Measurements from ENCODE around the gene PLEKHA6.

Gene PLEKHA6

GRCh38 chr1:204264805-204265204 lies 94.9 kb downstream of the PLEKHA6 start:
- DNase-seq (ENCODE audit: low read depth in 2 of 3, low spot score in 1 of 3): no peak

GRCh38 chr1:204263254-204263910 lies 96.3 kb downstream of the PLEKHA6 start:
- DNase-seq (ENCODE audit: low read depth in 2 of 3, low spot score in 1 of 3): no peak

GRCh38 chr1:204262506-204263253 lies 97.0 kb downstream of the PLEKHA6 start:
- no peak for DNase-seq (ENCODE audit: low read depth in 2 of 3, low spot score in 1 of 3)

- DNase-seq (ENCODE audit: low read depth in 2 of 3, low spot score in 1 of 3): no peak
Measured at GRCh38 chr1:204261746-204262505, 97.8 kb downstream of the PLEKHA6 start.

GRCh38 chr1:204261266-204261665 lies 98.5 kb downstream of the PLEKHA6 start:
- DNase-seq (ENCODE audit: low read depth in 2 of 3, low spot score in 1 of 3): no peak

- DNase-seq (ENCODE audit: low read depth in 2 of 3, low spot score in 1 of 3): no peak
Measured at GRCh38 chr1:204260601-204261197, 99.0 kb downstream of the PLEKHA6 start.

- no peak for DNase-seq (ENCODE audit: low read depth in 2 of 3, low spot score in 1 of 3)
Measured at GRCh38 chr1:204259782-204260181, 99.9 kb downstream of the PLEKHA6 start.

GRCh38 chr1:204259196-204259595 lies 100.5 kb downstream of the PLEKHA6 start:
- no peak for DNase-seq (ENCODE audit: low read depth in 2 of 3, low spot score in 1 of 3)

- peak in 2 of 3 donors; percentile 23 to 42 for DNase-seq (ENCODE audit: low read depth in 2 of 3, low spot score in 1 of 3)
Measured at GRCh38 chr1:204258213-204259115, 101.3 kb downstream of the PLEKHA6 start.

- DNase-seq (ENCODE audit: low read depth in 2 of 3, low spot score in 1 of 3): no peak
Measured at GRCh38 chr1:204257446-204257845, 102.3 kb downstream of the PLEKHA6 start.

- no peak for DNase-seq (ENCODE audit: low read depth in 2 of 3, low spot score in 1 of 3)
Measured at GRCh38 chr1:204256531-204256930, 103.2 kb downstream of the PLEKHA6 start.

GRCh38 chr1:204255966-204256365 lies 103.8 kb downstream of the PLEKHA6 start:
- DNase-seq (ENCODE audit: low read depth in 2 of 3, low spot score in 1 of 3): no peak

GRCh38 chr1:204255225-204255624 lies 104.5 kb downstream of the PLEKHA6 start:
- no peak for DNase-seq (ENCODE audit: low read depth in 2 of 3, low spot score in 1 of 3)

GRCh38 chr1:204254031-204254661 lies 105.6 kb downstream of the PLEKHA6 start:
- DNase-seq (ENCODE audit: low read depth in 2 of 3, low spot score in 1 of 3): no peak

- DNase-seq (ENCODE audit: low read depth in 2 of 3, low spot score in 1 of 3): no peak
Measured at GRCh38 chr1:204251926-204252689, 107.6 kb downstream of the PLEKHA6 start.

- DNase-seq (ENCODE audit: low read depth in 2 of 3, low spot score in 1 of 3): no peak
Measured at GRCh38 chr1:204251286-204251685, 108.4 kb downstream of the PLEKHA6 start.

GRCh38 chr1:204250428-204251030 lies 109.2 kb downstream of the PLEKHA6 start:
- DNase-seq (ENCODE audit: low read depth in 2 of 3, low spot score in 1 of 3): no peak

- no peak for DNase-seq (ENCODE audit: low read depth in 2 of 3, low spot score in 1 of 3)
Measured at GRCh38 chr1:204249736-204250427, 109.8 kb downstream of the PLEKHA6 start.

Data from stimulated activated CD4-positive, alpha-beta T cell treated with anti-CD3 and anti-CD28 coated beads, Interleukin-12 subunit alpha, Interleukin-12 subunit beta, amount 100 ng/mL, for 48 hours (primary cell).